Neutrophil (primary cell): ENCODE data around the gene NUDT4.

Experiments
- H3K27ac ChIP-seq: fragments of 200-600 bp; sonication (generic); 2 replicates; pipeline ENCODE4 v1.5.1; 2016; ENCODE audit warnings: mild to moderate bottlenecking, moderate library complexity
- H3K27me3 ChIP-seq: fragments of 200-600 bp; sonication (generic); 2 replicates; pipeline ENCODE4 v1.6.0; 2016; ENCODE audit warnings: mild to moderate bottlenecking
- H3K36me3 ChIP-seq: fragments of 200-600 bp; sonication (generic); 2 replicates; pipeline ENCODE4 v1.5.1; 2017
- H3K4me1 ChIP-seq, 2 experiments: fragments of 200-600 bp in 1 of 2; sonication (generic) in 1 of 2; 1 replicate in 1 of 2; 2 replicates in 1 of 2; pipeline versions ENCODE4 v1.5.1 to v1.6.1; 2013 to 2016; ENCODE audit warnings: low read depth in 1 of 2, low read length in 1 of 2, mild to moderate bottlenecking in 1 of 2, moderate library complexity in 1 of 2; ENCODE audit not compliant: control insufficient read depth in 1 of 2, insufficient read depth in 1 of 2
- H3K4me3 ChIP-seq, 2 experiments: fragments of 200-600 bp in 1 of 2; sonication (generic) in 1 of 2; 1 replicate in 1 of 2; 2 replicates in 1 of 2; pipeline ENCODE4 v1.5.1; 2013 to 2016; ENCODE audit warnings: low read depth in 1 of 2, low read length in 1 of 2, mild to moderate bottlenecking in 1 of 2, moderate library complexity in 1 of 2
- H3K9me3 ChIP-seq: fragments of 200-600 bp; sonication (generic); 2 replicates; pipeline ENCODE4 v1.5.1; 2016
- TF ChIP-seq, protein P1 (sequence below): fragments of 200-600 bp; sonication (generic); IDR thresholded peaks from 2 replicates; pipeline ENCODE4 v1.5.1; 2016; ENCODE audit warnings: antibody characterized with exemption

The NUDT4 gene

DNA sequence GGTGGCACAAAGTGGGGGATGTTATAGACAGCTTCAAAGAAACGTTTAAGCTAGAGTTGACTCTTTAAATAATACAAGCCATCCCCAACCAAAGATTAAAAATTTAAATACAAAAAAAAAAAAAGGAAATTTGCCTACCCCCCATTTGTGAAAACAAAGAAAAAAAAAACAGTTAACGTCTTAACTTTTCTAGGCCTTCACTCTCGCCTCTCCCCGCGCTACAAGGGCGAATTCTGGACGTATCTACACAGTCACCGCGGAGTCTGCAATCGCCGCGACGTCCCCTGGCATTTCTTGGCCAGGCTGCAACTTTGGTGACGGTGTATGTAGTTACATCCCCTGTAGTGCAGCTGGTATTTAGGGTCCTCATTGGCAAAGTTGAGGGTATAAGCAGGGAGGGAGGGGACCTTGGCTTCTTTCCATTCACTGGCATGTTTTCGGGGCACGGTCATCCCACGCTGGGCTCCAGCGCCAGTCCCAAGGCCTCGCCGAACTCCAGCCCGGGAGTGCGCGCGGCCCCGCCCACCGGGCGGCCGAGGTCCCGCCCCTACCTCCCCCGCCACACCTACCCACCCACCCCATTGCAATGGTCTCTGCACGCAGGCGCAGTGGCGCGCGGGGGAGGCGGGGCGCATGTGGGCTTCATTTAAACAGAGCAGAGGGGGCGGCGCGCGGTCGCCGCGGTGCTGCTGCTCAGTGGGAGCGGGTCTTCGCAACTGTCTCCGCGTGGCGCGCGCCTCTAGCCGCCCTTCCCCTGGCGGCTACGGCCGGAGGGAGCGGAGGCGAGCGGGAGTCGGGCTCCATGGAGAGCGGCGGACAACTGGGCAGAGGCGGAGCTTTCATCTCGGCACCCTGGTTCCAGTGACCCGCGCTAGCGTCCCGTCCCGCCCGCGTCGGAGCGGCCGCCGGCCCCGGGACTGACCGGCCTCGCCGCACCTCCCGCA lies at the start of gene NUDT4:
TSS of gene NUDT4 (plus strand) at position 674 of the 944 bp plus-strand sequence. CDS start 398 bp downstream, outside the sequence.
- Histone ChIP-seq H3K4me1 (peaks cover 39 to 46% of the 10 kb centered on the region in 2 experiments), H3K36me3 (no peaks in the 10 kb centered on the region), H3K27me3 (no peaks in the 10 kb centered on the region), H3K27ac (peak within 1 kb of the TSS; percentile 81), H3K4me3 (peak within 1 kb of the TSS; percentile 87 to 95), H3K9me3 (no peaks in the 10 kb centered on the region)
- TF ChIP-seq, protein P1, sequence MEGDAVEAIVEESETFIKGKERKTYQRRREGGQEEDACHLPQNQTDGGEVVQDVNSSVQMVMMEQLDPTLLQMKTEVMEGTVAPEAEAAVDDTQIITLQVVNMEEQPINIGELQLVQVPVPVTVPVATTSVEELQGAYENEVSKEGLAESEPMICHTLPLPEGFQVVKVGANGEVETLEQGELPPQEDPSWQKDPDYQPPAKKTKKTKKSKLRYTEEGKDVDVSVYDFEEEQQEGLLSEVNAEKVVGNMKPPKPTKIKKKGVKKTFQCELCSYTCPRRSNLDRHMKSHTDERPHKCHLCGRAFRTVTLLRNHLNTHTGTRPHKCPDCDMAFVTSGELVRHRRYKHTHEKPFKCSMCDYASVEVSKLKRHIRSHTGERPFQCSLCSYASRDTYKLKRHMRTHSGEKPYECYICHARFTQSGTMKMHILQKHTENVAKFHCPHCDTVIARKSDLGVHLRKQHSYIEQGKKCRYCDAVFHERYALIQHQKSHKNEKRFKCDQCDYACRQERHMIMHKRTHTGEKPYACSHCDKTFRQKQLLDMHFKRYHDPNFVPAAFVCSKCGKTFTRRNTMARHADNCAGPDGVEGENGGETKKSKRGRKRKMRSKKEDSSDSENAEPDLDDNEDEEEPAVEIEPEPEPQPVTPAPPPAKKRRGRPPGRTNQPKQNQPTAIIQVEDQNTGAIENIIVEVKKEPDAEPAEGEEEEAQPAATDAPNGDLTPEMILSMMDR = no peak

DNA sequence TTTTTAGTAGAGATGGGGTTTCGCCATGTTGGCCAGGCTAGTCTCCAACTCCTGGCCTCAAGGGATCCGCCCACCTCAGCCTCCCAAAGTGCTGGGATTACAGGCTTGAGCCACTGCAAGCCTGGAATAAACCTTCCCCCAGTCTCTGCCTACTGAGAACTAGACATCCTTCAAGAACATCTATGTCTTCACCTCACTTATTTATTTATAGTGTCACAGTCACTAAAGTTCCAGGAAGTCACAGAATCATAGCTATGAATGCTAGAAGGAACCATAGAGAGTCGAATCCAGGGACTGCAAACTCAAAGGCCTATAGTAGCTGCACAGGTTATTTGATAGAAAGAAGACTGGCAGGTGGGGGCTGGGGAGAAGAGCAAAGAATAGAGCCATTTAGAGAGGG lies 44.7 kb upstream of the NUDT4 start:
- H3K27me3 ChIP-seq = no peaks in the 10 kb centered on the region
- TF ChIP-seq, protein P1 = no peak
- H3K4me1 ChIP-seq = no peaks in the 10 kb centered on the region
- H3K36me3 ChIP-seq = no peaks in the 10 kb centered on the region
- H3K9me3 ChIP-seq = no peaks in the 10 kb centered on the region
- H3K27ac ChIP-seq = no peak overlapping the region
- H3K4me3 ChIP-seq = no peak overlapping the region

DNA sequence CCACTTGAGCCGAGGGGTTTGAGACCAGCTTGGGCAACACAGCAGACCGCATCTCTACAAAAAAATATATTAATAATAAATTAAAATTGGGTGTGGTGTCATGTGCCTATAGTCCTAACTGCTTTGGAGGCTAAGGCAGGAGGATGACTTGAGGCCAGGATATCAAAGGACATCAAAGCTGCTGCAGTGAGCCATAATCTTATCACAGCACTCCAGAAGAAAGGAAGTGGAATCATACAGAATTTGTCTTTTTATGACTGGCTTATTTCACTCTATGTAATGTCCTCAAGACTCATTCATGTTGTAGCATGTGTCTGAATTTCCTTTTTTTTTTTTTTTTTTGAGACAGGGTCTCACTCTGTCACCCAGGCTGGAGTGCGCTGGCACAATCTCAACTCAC lies 43.9 kb upstream of the NUDT4 start:
- Histone ChIP-seq H3K27me3 (no peaks in the 10 kb centered on the region), H3K27ac (no peak overlapping the region), H3K4me3 (no peak overlapping the region)

DNA sequence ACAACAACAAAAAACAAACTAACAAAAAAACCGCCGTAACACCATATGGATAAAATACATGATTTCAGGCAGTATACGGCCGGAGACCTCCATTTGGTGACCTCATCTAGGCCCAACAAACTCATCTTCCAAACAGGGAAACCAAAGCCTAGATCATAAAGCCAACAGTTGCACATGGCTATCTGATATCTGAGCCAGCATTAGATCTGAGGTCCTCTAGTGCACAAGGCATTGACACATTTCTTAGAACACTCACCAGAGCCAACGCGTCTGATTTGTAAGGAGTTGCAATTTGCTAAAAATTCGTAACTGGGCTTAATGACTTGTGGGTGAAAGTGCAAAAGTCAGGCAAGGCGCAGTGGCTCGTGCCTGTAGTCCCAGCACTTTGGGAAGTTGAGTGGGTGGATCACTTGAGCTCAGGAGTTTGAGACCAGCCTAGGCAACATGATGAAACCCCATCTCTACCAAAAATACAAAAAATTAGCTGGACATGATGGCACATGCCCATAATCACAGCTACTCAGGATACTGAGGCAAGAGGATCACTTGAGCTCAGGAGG lies 42.0 kb upstream of the NUDT4 start:
- H3K36me3 ChIP-seq = no peaks in the 10 kb centered on the region
- no peak overlapping the region for H3K4me3 ChIP-seq
- H3K9me3 ChIP-seq = no peaks in the 10 kb centered on the region
- TF ChIP-seq, protein P1 = no peak
- no peaks in the 10 kb centered on the region for H3K27me3 ChIP-seq
- H3K4me1 ChIP-seq = no peaks in the 10 kb centered on the region
- no peak overlapping the region for H3K27ac ChIP-seq

More for the DNA sequence above, 43.9 kb upstream of the NUDT4 start:
- Histone ChIP-seq H3K9me3 (no peaks in the 10 kb centered on the region), H3K4me1 (no peaks in the 10 kb centered on the region), H3K36me3 (no peaks in the 10 kb centered on the region)
- TF ChIP-seq, protein P1 = no peak

DNA sequence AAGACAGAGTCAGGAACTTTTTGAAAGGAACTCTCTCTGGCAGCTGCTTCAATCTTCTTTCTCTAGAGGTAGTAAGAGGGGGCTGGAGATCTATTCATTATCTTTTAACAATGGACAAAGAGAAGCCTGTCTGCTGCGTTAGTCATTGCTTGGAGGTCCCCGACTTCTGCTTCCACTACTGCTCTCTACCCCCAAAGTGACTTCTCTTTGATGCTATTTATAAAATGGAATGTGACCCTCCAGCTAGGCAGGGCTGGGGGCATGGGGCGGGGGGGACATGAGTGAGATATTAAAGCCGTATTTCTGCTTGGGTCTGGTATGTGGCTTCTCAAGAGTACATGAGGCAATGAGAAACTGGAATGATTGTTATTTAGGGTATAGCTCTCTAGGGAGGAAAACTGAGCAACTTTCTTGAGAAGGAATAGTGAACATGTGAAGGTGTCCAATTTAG lies 41.4 kb upstream of the NUDT4 start:
- TF ChIP-seq, protein P1 = no peak

More for the DNA sequence above, 41.4 kb upstream of the NUDT4 start:
- no peak overlapping the region for H3K27ac ChIP-seq
- H3K4me1 ChIP-seq = no peaks in the 10 kb centered on the region
- H3K4me3 ChIP-seq = no peak overlapping the region
- no peaks in the 10 kb centered on the region for H3K27me3 ChIP-seq
- no peaks in the 10 kb centered on the region for H3K9me3 ChIP-seq
- H3K36me3 ChIP-seq = no peaks in the 10 kb centered on the region
